HG03520 (cell line): ENCODE data around the gene PDE7B.
"Not testable (repeated sequence)": the region's sequence is repeated elsewhere in the genome, so short reads cannot be mapped to it uniquely, and the experiment has no call there.

Experiments
- ATAC-seq: cut with Tn5 transposase; IDR thresholded peaks from one replicate; pipeline ENCODE4 v1.9.1; 2021; ENCODE audit warnings: mild to moderate bottlenecking, moderate library complexity; ENCODE audit not compliant: unreplicated experiment

Gene PDE7B

GRCh38 chr6:135842618-135843392, 8.7 kb upstream of the PDE7B start:
- no peak for ATAC-seq

GRCh38 chr6:135850882-135851281, 619 bp upstream of the PDE7B start:
- ATAC-seq: no peak

- ATAC-seq: no peak
These were observed 1.2 kb downstream of the PDE7B start for GRCh38 chr6:135852746-135853145.

- ATAC-seq: no peak
These were observed 1.7 kb downstream of the PDE7B start for GRCh38 chr6:135853227-135853626.

- no peak for ATAC-seq
These were observed 2.5 kb downstream of the PDE7B start for GRCh38 chr6:135853986-135854385.

- no peak for ATAC-seq
These were observed 3.3 kb downstream of the PDE7B start for GRCh38 chr6:135854799-135855198.

- no peak for ATAC-seq
These were observed 7.4 kb downstream of the PDE7B start for GRCh38 chr6:135858931-135859330.

GRCh38 chr6:135860361-135860760, 8.9 kb downstream of the PDE7B start:
- no peak for ATAC-seq

- no peak for ATAC-seq
These were observed 9.7 kb downstream of the PDE7B start for GRCh38 chr6:135861189-135861588.

GRCh38 chr6:135864929-135865328, 13.4 kb downstream of the PDE7B start:
- ATAC-seq: not testable (repeated sequence)

- no peak for ATAC-seq
These were observed 15.1 kb downstream of the PDE7B start for GRCh38 chr6:135866445-135867123.

- no peak for ATAC-seq
These were observed 15.8 kb downstream of the PDE7B start for GRCh38 chr6:135867332-135867731.

- ATAC-seq: no peak
These were observed 18.4 kb downstream of the PDE7B start for GRCh38 chr6:135869857-135870256.

GRCh38 chr6:135870722-135871121, 19.2 kb downstream of the PDE7B start:
- ATAC-seq: no peak

- no peak for ATAC-seq
These were observed 19.8 kb downstream of the PDE7B start for GRCh38 chr6:135871296-135871695.

- no peak for ATAC-seq
These were observed 20.4 kb downstream of the PDE7B start for GRCh38 chr6:135871878-135872277.

GRCh38 chr6:135875446-135875845, 23.9 kb downstream of the PDE7B start:
- ATAC-seq: no peak

- no peak for ATAC-seq
These were observed 24.6 kb downstream of the PDE7B start for GRCh38 chr6:135876058-135876457.

GRCh38 chr6:135877666-135878065, 26.2 kb downstream of the PDE7B start:
- no peak for ATAC-seq

GRCh38 chr6:135880066-135880972, 28.8 kb downstream of the PDE7B start:
- ATAC-seq: peak; percentile 86

- no peak for ATAC-seq
These were observed 31.5 kb downstream of the PDE7B start for GRCh38 chr6:135883045-135883444.
